Pancreas (tissue), 10 donors: ENCODE data around the gene PPP1R16B. TPM values are rescaled to one million over a fixed set of nuclear protein-coding genes. Genes with fewer than 3 reads are reported as not detected.

Experiments used
- ATAC-seq, 4 donors: fragments of 200-7000 bp; cut with Tn5 transposase; one replicate each; pipeline versions ENCODE4 v1.8.0 to v1.9.1; 2020; ENCODE audit warnings: mild to moderate bottlenecking in 4 of 4, moderate library complexity in 4 of 4
- DNase-seq, 6 donors: peaks; one replicate each; pipeline ENCODE4 v3.0.0-alpha.2; 2020
- FAIRE-seq: peaks from 2 replicates; lab custom pipeline; 2012; peaks lifted over from hg19 to GRCh38; lab: Jason Lieb, UNC
- H3K27ac ChIP-seq, 4 donors: fragments of 200-600 bp; sonication (generic); 1 replicate in 3 of 4; 2 replicates in 1 of 4; pipeline versions ENCODE4 v1.5.0 to v1.8.0; 2020
- H3K27me3 ChIP-seq, 4 donors: fragments of 200-600 bp; one replicate each; pipeline ENCODE4 v1.8.0; 2021
- H3K36me3 ChIP-seq, 3 donors: fragments of 200-600 bp; sonication (generic) in 1 of 3; one replicate each; pipeline versions ENCODE4 v1.5.0 to v1.8.0; 2020 to 2021
- H3K4me1 ChIP-seq, 3 donors: fragments of 200-600 bp; one replicate each; pipeline ENCODE4 v1.8.0; 2021
- H3K4me3 ChIP-seq, 4 donors: fragments of 200-600 bp; sonication (generic) in 2 of 4; one replicate each; pipeline versions ENCODE4 v1.5.0 to v1.8.0; 2020 to 2021
- H3K9me3 ChIP-seq, 4 donors: fragments of 200-600 bp; one replicate each; pipeline ENCODE4 v1.8.0; 2021
- CTCF ChIP-seq, 4 donors: fragments of 200-600 bp; sonication (generic) in 3 of 4; IDR thresholded peaks; one replicate each; pipeline versions ENCODE4 v1.5.0 to v1.8.0; 2021; ENCODE audit warnings: antibody characterized with exemption in 4 of 4
- WGBS, 2 donors: extraction: QIAGEN DNeasy Blood & Tissue Kit; methylation state at CpG; one replicate each; pipeline ENCODE4 v1.1.7; 2013; 5-methylcytosine and 5-hydroxymethylcytosine counted together
- intact Hi-C, 3 donors: fragments of 100-400 bp; cut with DNase I; formaldehyde crosslinking; loops; one replicate each; pipeline versions ENCODE4 v1.11.1 to v1.14.2; 2022
- polyA plus RNA-seq, 2 donors: library from polyadenylated mRNA; stranded (reverse); fragments of 200-250 nt; gene quantifications; one replicate each; pipeline ENCODE4 v1.2.3, GENCODE V29; 2013
- total RNA-seq, 6 donors: library from RNA; stranded (reverse); fragmentation: NEBNext Ultra II Directional in 4 of 6; extraction: Animal tissue kit (Norgen Biotek cat#: 25700) in 4 of 6; gene quantifications; one replicate each; pipeline versions ENCODE4 v1.2.1 to v1.2.4, GENCODE V29; 2021 to 2023
- donor health status: healthy with polysubstance abuse.
- donor health status: DM: no; HTN: no; CAD: no; lungs with moderate emphysema.
- donor health status: DM: no; HTN: no; CAD: no.
- donor health status: control.
- donor health status: control.
- donor health status: Bipolar disorder and iron deficiency.
- donor health status: DM: yes; HTN: yes; CAD: no.
- donor health status: DM: no; HTN: no; CAD: no.
- donor health status: DM: no; HTN: no; CAD: no.
- donor health status: DM: yes; HTN: yes; CAD: no.

The PPP1R16B gene
- total and polyA plus RNA-seq, 8 donors: 1.0 to 2.7 (median 1.3) TPM

- Histone ChIP-seq H3K4me1 (no peaks in the 10 kb centered on the region), H3K27ac (no peak overlapping the region), H3K27me3 (no peaks in the 10 kb centered on the region), H3K4me3 (no peak overlapping the region), H3K36me3 (no peaks in the 10 kb centered on the region), H3K9me3 (no peaks in the 10 kb centered on the region)
- 20 to 24% methylated on average over 9 of the region's 9 CpGs for WGBS, 2 donors
- intact Hi-C loops: no loop called here
- DNase-seq (peak in 1 of 6 donors; percentile 41), ATAC-seq (peak in 1 of 4 donors; percentile 36), FAIRE-seq (no peak)
- no peak for TF ChIP-seq CTCF (IDR thresholded peaks at IDR 0.05)
Measured at GRCh38 chr20:38878866-38879265, 73.4 kb downstream of the PPP1R16B start.

GRCh38 chr20:38880952-38881735, 75.6 kb downstream of the PPP1R16B start:
- WGBS, 2 donors: 55 to 63% methylated on average over 14 of the region's 14 CpGs
- H3K27me3 ChIP-seq: no peaks in the 10 kb centered on the region

GRCh38 chr20:38881806-38882440, 76.4 kb downstream of the PPP1R16B start:
- intact Hi-C loops: loop anchor here in 1 of 3 donors (10.0 kb wide), 1 partner anchor 237 kb away; no protein-coding TSS in a partner anchor
- no peaks in the 10 kb centered on the region for H3K4me1 ChIP-seq
- H3K27ac ChIP-seq: no peak overlapping the region
- ATAC-seq (no peak), DNase-seq (peak in 1 of 6 donors; percentile 26), FAIRE-seq (no peak)
- no peak overlapping the region for H3K4me3 ChIP-seq
- WGBS, 2 donors: 87 to 89% methylated on average over 4 of the region's 4 CpGs
- no peaks in the 10 kb centered on the region for H3K27me3 ChIP-seq
- no peaks in the 10 kb centered on the region for H3K36me3 ChIP-seq
- H3K9me3 ChIP-seq: no peaks in the 10 kb centered on the region
- no peak for TF ChIP-seq CTCF (IDR thresholded peaks at IDR 0.05)

More at GRCh38 chr20:38880952-38881735, 75.6 kb downstream of the PPP1R16B start:
- intact Hi-C loops: loop anchor here in 1 of 3 donors (10.0 kb wide), 1 partner anchor 236 kb away; no protein-coding TSS in a partner anchor
- Histone ChIP-seq H3K27ac (no peak overlapping the region), H3K9me3 (no peaks in the 10 kb centered on the region), H3K36me3 (no peaks in the 10 kb centered on the region), H3K4me3 (no peak overlapping the region), H3K4me1 (no peaks in the 10 kb centered on the region)
- no peak for TF ChIP-seq CTCF (IDR thresholded peaks at IDR 0.05)
- ATAC-seq (no peak), DNase-seq (peak in 1 of 6 donors; percentile 39), FAIRE-seq (no peak)

- intact Hi-C loops: loop anchor here in 1 of 3 donors (10.0 kb wide), 1 partner anchor 238 kb away; no protein-coding TSS in a partner anchor
- Histone ChIP-seq H3K4me1 (no peaks in the 10 kb centered on the region), H3K4me3 (no peak overlapping the region), H3K27ac (no peak overlapping the region), H3K9me3 (no peaks in the 10 kb centered on the region), H3K36me3 (no peaks in the 10 kb centered on the region), H3K27me3 (no peaks in the 10 kb centered on the region)
- FAIRE-seq (no peak), DNase-seq (no peak), ATAC-seq (no peak)
- WGBS, 2 donors: 49 to 74% methylated on average over 2 of the region's 2 CpGs
- TF ChIP-seq CTCF (IDR thresholded peaks at IDR 0.05): no peak
Measured at GRCh38 chr20:38882600-38882999, 77.1 kb downstream of the PPP1R16B start.
